Measurements from ENCODE around the gene SH3PXD2B.
"Not testable (repeated sequence)": the region's sequence is repeated elsewhere in the genome, so short reads cannot be mapped to it uniquely, and the experiment has no call there.

The SH3PXD2B gene

GRCh38 chr5:172396994-172397393 is 57.3 kb downstream of the SH3PXD2B start:
- DNase-seq, result not testable (repeated sequence)

- no peak for DNase-seq
Observed at GRCh38 chr5:172396220-172396619, 58.1 kb downstream of the SH3PXD2B start.

GRCh38 chr5:172395483-172395882 is 58.8 kb downstream of the SH3PXD2B start:
- no peak for DNase-seq

- DNase-seq, result no peak
Observed at GRCh38 chr5:172389578-172390112, 64.7 kb downstream of the SH3PXD2B start.

- no peak for DNase-seq
Observed at GRCh38 chr5:172388246-172388733, 66.0 kb downstream of the SH3PXD2B start.

GRCh38 chr5:172385707-172386106 is 68.6 kb downstream of the SH3PXD2B start:
- DNase-seq, result no peak

- no peak for DNase-seq
Observed at GRCh38 chr5:172385010-172385563, 69.2 kb downstream of the SH3PXD2B start.

GRCh38 chr5:172383191-172383802 is 71.0 kb downstream of the SH3PXD2B start:
- no peak for DNase-seq

GRCh38 chr5:172380987-172381643 is 73.2 kb downstream of the SH3PXD2B start:
- DNase-seq, result no peak

- no peak for DNase-seq
Observed at GRCh38 chr5:172380301-172380986, 73.9 kb downstream of the SH3PXD2B start.

- no peak for DNase-seq
Observed at GRCh38 chr5:172379481-172379880, 74.8 kb downstream of the SH3PXD2B start.

- DNase-seq, result no peak
Observed at GRCh38 chr5:172377856-172378255, 76.5 kb downstream of the SH3PXD2B start.

- DNase-seq, result no peak
Observed at GRCh38 chr5:172377438-172377837, 76.9 kb downstream of the SH3PXD2B start.

- DNase-seq, result no peak
Observed at GRCh38 chr5:172374783-172375182, 79.5 kb downstream of the SH3PXD2B start.

GRCh38 chr5:172373680-172374079 is 80.6 kb downstream of the SH3PXD2B start:
- no peak for DNase-seq

- no peak for DNase-seq
Observed at GRCh38 chr5:172371684-172372083, 82.6 kb downstream of the SH3PXD2B start.

GRCh38 chr5:172370648-172371545 is 83.4 kb downstream of the SH3PXD2B start:
- DNase-seq, result peak; percentile 51 to 54

GRCh38 chr5:172370237-172370640 is 84.1 kb downstream of the SH3PXD2B start:
- DNase-seq, result no peak

GRCh38 chr5:172368699-172369098 is 85.6 kb downstream of the SH3PXD2B start:
- not testable (repeated sequence) for DNase-seq

GRCh38 chr5:172365948-172366608 is 88.2 kb downstream of the SH3PXD2B start:
- no peak for DNase-seq

- DNase-seq, result no peak
Observed at GRCh38 chr5:172364773-172365172, 89.6 kb downstream of the SH3PXD2B start.

- DNase-seq, result no peak
Observed at GRCh38 chr5:172362755-172363154, 91.6 kb downstream of the SH3PXD2B start.
